ENCODE data around the gene BRK1. TPM values are rescaled to one million over a fixed set of nuclear protein-coding genes. Genes with fewer than 3 reads are reported as not detected.

The BRK1 gene
- total RNA-seq, 2 donors from 2014 or later = 55.0 to 126 TPM

GRCh38 chr3:10106919-10107318 is 8.6 kb upstream of the BRK1 start:
- H3K9me3 ChIP-seq = no peaks in the 10 kb centered on the region
- DNase-seq (ENCODE audit: low spot score) (no peak), ATAC-seq (ENCODE audit: insufficient number of reproducible peaks, low FRiP score, low read depth) (no peak)
- H3K4me1 ChIP-seq (ENCODE audit: control insufficient read depth in 1 of 2, low read depth in 2 of 2) = no peaks in the 10 kb centered on the region
- TF ChIP-seq CTCF (IDR thresholded peaks at IDR 0.05) = no peak
- no peak overlapping the region for H3K4me3 ChIP-seq
- no peaks in the 10 kb centered on the region for H3K27me3 ChIP-seq (replicated peaks; ENCODE audit: insufficient read depth)
- no peak overlapping the region for H3K27ac ChIP-seq
- H3K36me3 ChIP-seq = no peaks in the 10 kb centered on the region

DNA sequence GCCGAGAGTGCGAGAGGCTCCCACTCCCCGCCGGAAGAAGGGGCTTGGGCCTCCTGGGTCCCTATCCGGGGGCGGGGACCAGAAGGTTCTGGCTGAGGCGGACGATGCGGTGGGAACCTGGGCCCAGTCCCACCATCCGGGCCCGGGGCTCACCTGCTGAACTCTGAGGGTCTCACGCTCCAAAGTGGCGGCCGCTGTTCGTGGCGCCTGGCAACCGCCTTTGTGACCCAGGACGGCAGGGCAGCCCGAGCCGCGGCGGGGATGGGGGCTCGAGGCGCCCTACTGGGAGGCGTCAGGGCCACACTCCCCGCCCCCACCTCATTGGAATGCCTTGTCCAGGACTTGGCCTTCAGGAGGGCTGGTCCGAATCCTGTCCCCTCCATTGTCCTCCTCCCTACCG is 7.4 kb upstream of the BRK1 start, which contains the start of gene FANCD2OS:
TSS of gene FANCD2OS (minus strand) at position 165 of the 400 bp plus-strand sequence. CDS start 3,481 bp downstream, outside the sequence.
- DNase-seq (ENCODE audit: low spot score) (no peak), ATAC-seq (ENCODE audit: insufficient number of reproducible peaks, low FRiP score, low read depth) (no peak)
- Histone ChIP-seq H3K27me3 (replicated peaks; ENCODE audit: insufficient read depth) (no peaks in the 10 kb centered on the region), H3K4me1 (ENCODE audit: control insufficient read depth in 1 of 2, low read depth in 2 of 2) (no peaks in the 10 kb centered on the region), H3K9me3 (no peaks in the 10 kb centered on the region), H3K4me3 (no peak within 1 kb of the TSS), H3K27ac (no peak within 1 kb of the TSS), H3K36me3 (no peaks in the 10 kb centered on the region)
- TF ChIP-seq CTCF (IDR thresholded peaks at IDR 0.05) = no peak

DNA sequence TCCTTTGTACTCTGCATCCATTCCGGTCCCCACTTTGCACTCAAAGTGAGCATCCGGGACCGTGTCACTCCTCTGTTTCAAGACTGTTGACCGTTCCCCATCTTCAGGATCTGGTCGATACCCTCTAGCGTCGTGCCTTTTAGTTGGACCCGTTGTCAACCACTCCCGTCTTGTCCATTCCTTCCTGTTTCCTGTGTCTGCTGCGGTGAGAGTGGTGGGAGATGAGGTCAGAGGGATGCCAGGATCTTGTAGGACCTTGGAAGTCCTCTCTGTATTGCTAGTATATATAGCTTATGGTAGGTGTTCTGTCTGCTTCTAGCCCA is 624 bp downstream of the BRK1 start:
- Histone ChIP-seq H3K9me3 (no peaks in the 10 kb centered on the region), H3K27me3 (replicated peaks; ENCODE audit: insufficient read depth) (no peaks in the 10 kb centered on the region), H3K4me3 (peak overlapping the region; percentile 94), H3K36me3 (no peaks in the 10 kb centered on the region), H3K27ac (peak overlapping the region; percentile 79 to 86), H3K4me1 (ENCODE audit: control insufficient read depth in 1 of 2, low read depth in 2 of 2) (peaks cover 17 to 31% of the 10 kb centered on the region in 2 donors)
- ATAC-seq (ENCODE audit: insufficient number of reproducible peaks, low FRiP score, low read depth) (no peak), DNase-seq (ENCODE audit: low spot score) (no peak)
- no peak for TF ChIP-seq CTCF (IDR thresholded peaks at IDR 0.05)

DNA sequence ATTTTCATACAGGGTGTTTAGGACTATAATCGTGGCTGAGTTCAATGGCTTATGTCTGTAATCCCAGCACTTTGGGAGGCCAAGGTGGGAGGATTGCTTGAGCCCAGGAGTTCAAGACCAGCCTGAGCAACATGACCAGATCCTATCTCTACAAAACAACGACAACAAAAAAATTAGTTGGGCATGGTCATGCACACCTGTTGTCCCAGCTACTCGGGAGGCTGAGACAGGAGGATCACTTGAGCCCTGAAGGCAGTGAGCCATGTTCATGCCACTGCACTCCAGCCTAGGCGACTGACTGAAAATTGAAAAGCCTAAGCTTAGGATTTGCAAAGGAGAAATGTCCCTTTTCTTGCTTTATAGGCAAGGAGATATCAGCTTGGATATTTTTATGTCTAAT is 1.5 kb downstream of the BRK1 start:
- no peak for DNase-seq (ENCODE audit: low spot score)
- H3K36me3 ChIP-seq = no peaks in the 10 kb centered on the region
- H3K4me1 ChIP-seq (ENCODE audit: control insufficient read depth in 1 of 2, low read depth in 2 of 2) = peaks cover 17 to 31% of the 10 kb centered on the region in 2 donors
- no peaks in the 10 kb centered on the region for H3K9me3 ChIP-seq
- no peaks in the 10 kb centered on the region for H3K27me3 ChIP-seq (replicated peaks; ENCODE audit: insufficient read depth)
- H3K4me3 ChIP-seq = peak overlapping the region; percentile 94
- no peak for TF ChIP-seq CTCF (IDR thresholded peaks at IDR 0.05)
- no peak for ATAC-seq (ENCODE audit: insufficient number of reproducible peaks, low FRiP score, low read depth)
- no peak overlapping the region for H3K27ac ChIP-seq

DNA sequence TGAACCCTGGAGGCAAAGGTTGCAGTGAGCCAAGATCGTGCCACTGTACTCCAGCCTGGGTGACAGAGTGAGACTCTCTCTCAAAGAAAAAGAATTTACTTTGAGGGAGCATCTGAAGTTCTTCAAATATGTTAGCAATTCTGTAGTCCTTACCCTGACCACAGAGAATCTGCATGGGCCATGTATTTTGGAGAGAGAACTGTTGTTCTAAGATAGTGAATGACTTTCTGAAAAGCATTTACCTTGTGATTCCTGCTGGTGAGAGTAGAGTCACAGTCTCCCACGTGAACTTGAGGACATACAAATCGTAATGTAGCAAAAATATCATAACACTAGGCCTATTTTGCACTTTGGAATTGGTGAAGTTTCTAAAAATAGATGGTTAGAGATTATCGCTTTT is 3.9 kb downstream of the BRK1 start:
- H3K9me3 ChIP-seq = no peaks in the 10 kb centered on the region
- H3K4me3 ChIP-seq = no peak overlapping the region
- no peak for DNase-seq (ENCODE audit: low spot score)
- peaks cover 17 to 31% of the 10 kb centered on the region in 2 donors for H3K4me1 ChIP-seq (ENCODE audit: control insufficient read depth in 1 of 2, low read depth in 2 of 2)
- no peak overlapping the region for H3K27ac ChIP-seq
- TF ChIP-seq CTCF (IDR thresholded peaks at IDR 0.05) = no peak
- ATAC-seq (ENCODE audit: insufficient number of reproducible peaks, low FRiP score, low read depth) = no peak
- H3K36me3 ChIP-seq = peaks cover 3% of the 10 kb centered on the region
- no peaks in the 10 kb centered on the region for H3K27me3 ChIP-seq (replicated peaks; ENCODE audit: insufficient read depth)

Measured in thoracic aorta (tissue), 2 donors.